Fibroblast of skin of left quadriceps (primary cell): ENCODE results near the gene FLT3.
"Not testable (repeated sequence)": the region's sequence is repeated elsewhere in the genome, so short reads cannot be mapped to it uniquely, and the experiment has no call there.

ENCODE experiments used
- DNase-seq, 2 experiments: peaks; one replicate each; pipeline ENCODE4 v3.0.0-alpha.2; 2013; ENCODE audit warnings: low read depth in 2 of 2

FLT3 gene

GRCh38 chr13:27972478-27972820 lies 127.9 kb downstream of the FLT3 start:
- DNase-seq, result no peak

- no peak for DNase-seq
These were observed 128.4 kb downstream of the FLT3 start for GRCh38 chr13:27971776-27972477.

- DNase-seq, result no peak
These were observed 129.1 kb downstream of the FLT3 start for GRCh38 chr13:27971236-27971645.

- DNase-seq, result no peak
These were observed 129.8 kb downstream of the FLT3 start for GRCh38 chr13:27970382-27971235.

GRCh38 chr13:27969866-27970229 lies 130.5 kb downstream of the FLT3 start:
- no peak for DNase-seq

GRCh38 chr13:27969082-27969865 lies 131.1 kb downstream of the FLT3 start, which contains the start of gene CDX2:
CDX2 (minus strand) TSS chr13:27969315; CDS start chr13:27969006, 309 bp downstream.
- DNase-seq, result no peak

- no peak for DNase-seq
These were observed 131.9 kb downstream of the FLT3 start for GRCh38 chr13:27968316-27969081.

- DNase-seq, result no peak
These were observed 132.6 kb downstream of the FLT3 start for GRCh38 chr13:27967736-27968315.

GRCh38 chr13:27967203-27967735 lies 133.1 kb downstream of the FLT3 start:
- DNase-seq, result no peak

- DNase-seq, result no peak
These were observed 133.7 kb downstream of the FLT3 start for GRCh38 chr13:27966641-27967202.

- DNase-seq, result no peak
These were observed 134.4 kb downstream of the FLT3 start for GRCh38 chr13:27965740-27966640.

- DNase-seq, result no peak
These were observed 135.0 kb downstream of the FLT3 start for GRCh38 chr13:27965343-27965739.

- no peak for DNase-seq
These were observed 135.5 kb downstream of the FLT3 start for GRCh38 chr13:27964741-27965323.

- DNase-seq, result not testable (repeated sequence)
These were observed 136.2 kb downstream of the FLT3 start for GRCh38 chr13:27964206-27964605.

GRCh38 chr13:27963491-27963890 lies 136.9 kb downstream of the FLT3 start:
- no peak for DNase-seq

GRCh38 chr13:27962982-27963381 lies 137.4 kb downstream of the FLT3 start:
- no peak for DNase-seq

- DNase-seq, result no peak
These were observed 138.1 kb downstream of the FLT3 start for GRCh38 chr13:27962128-27962841.
